ENCODE results near the gene NOL12.

The NOL12 gene

DNA sequence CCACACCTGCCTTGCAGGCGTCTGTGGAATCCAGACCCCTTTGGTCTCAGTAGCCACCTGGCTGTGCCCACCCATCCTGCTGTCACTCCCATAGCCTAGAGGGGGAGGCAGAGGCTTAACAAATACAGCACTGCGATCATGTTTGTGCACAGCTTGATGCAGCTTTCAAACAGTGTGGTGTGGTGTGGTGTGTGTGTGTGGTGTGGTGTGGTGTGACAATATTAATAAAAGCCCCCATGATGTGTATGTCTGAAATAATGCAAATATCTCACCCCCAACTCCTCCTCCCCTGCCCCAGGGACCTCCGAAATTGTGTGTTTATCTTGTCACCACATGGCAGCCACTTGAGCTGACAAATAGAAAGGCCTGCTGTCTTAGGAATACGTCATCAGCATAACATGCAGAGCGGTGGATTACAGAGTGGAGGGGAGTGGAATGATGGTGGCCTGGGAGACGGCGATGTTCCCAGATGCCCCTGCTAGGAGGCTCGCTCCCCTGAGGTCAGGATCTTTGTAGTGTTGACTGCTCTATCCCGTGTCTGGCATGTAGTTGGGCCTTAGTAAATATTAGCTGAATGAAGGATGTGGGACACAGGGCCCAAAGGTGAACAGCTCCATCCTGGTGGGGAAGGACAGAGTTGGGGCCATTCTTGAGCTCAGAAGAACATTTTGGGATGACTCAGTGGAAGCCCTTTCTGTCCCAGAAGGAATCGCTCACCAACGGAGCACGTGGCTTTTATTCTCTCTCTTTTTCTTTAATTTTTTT is 24.8 kb upstream of the NOL12 start:
- H3K4me1 ChIP-seq (ENCODE audit: control insufficient read depth, insufficient read depth, low read length), result peaks cover 28% of the 10 kb centered on the region
- H3K9me3 ChIP-seq (ENCODE audit: control insufficient read depth, low read length), result no peaks in the 10 kb centered on the region
- H3K36me3 ChIP-seq (ENCODE audit: control insufficient read depth, insufficient read depth, low read length, severe bottlenecking), result peaks cover 7% of the 10 kb centered on the region
- no peaks in the 10 kb centered on the region for H3K27me3 ChIP-seq (replicated peaks; ENCODE audit: control insufficient read depth, insufficient read depth, low read length)
- H3K9ac ChIP-seq (ENCODE audit: low read length), result peak overlapping the region; percentile 24
- H3K4me3 ChIP-seq (ENCODE audit: low read length), result no peak overlapping the region
- DNase-seq (ENCODE audit: low read depth), result peak; percentile 79

DNA sequence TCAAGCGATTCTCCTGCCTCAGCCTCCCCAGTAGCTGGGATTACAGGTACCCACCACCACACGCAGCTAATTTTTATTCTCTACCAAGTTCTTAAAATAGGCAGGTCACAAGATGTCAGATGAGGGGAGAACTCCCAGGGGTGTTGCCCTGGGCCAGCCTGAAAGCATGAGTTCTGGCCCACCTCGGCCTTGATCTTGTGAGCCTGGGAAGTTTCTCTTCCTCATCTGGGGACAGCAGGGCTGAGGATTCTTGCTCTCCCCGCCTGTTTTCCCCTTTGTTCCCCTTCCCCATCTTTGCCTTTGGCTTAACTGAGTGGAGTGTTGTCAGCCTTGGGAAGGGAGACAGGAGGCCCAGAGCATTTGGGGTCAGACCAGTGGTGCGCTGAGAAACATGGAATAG is 24.1 kb upstream of the NOL12 start:
- no peak for DNase-seq (ENCODE audit: low read depth)
- peaks cover 28% of the 10 kb centered on the region for H3K4me1 ChIP-seq (ENCODE audit: control insufficient read depth, insufficient read depth, low read length)
- no peaks in the 10 kb centered on the region for H3K27me3 ChIP-seq (replicated peaks; ENCODE audit: control insufficient read depth, insufficient read depth, low read length)
- no peak overlapping the region for H3K9ac ChIP-seq (ENCODE audit: low read length)
- peaks cover 13% of the 10 kb centered on the region for H3K36me3 ChIP-seq (ENCODE audit: control insufficient read depth, insufficient read depth, low read length, severe bottlenecking)
- H3K4me3 ChIP-seq (ENCODE audit: low read length), result no peak overlapping the region
- H3K9me3 ChIP-seq (ENCODE audit: control insufficient read depth, low read length), result no peaks in the 10 kb centered on the region

GRCh38 chr22:37663521-37664140 is 22.5 kb upstream of the NOL12 start:
- Histone ChIP-seq H3K4me3 (ENCODE audit: low read length) (no peak overlapping the region), H3K36me3 (ENCODE audit: control insufficient read depth, insufficient read depth, low read length, severe bottlenecking) (peaks cover 13% of the 10 kb centered on the region), H3K27me3 (replicated peaks; ENCODE audit: control insufficient read depth, insufficient read depth, low read length) (no peaks in the 10 kb centered on the region), H3K9me3 (ENCODE audit: control insufficient read depth, low read length) (no peaks in the 10 kb centered on the region), H3K4me1 (ENCODE audit: control insufficient read depth, insufficient read depth, low read length) (peaks cover 22% of the 10 kb centered on the region), H3K9ac (ENCODE audit: low read length) (no peak overlapping the region)
- no peak for DNase-seq (ENCODE audit: low read depth)

GRCh38 chr22:37664249-37665101 is 21.7 kb upstream of the NOL12 start:
- Histone ChIP-seq H3K4me1 (ENCODE audit: control insufficient read depth, insufficient read depth, low read length) (peaks cover 19% of the 10 kb centered on the region), H3K9ac (ENCODE audit: low read length) (no peak overlapping the region), H3K27me3 (replicated peaks; ENCODE audit: control insufficient read depth, insufficient read depth, low read length) (no peaks in the 10 kb centered on the region), H3K4me3 (ENCODE audit: low read length) (no peak overlapping the region), H3K36me3 (ENCODE audit: control insufficient read depth, insufficient read depth, low read length, severe bottlenecking) (peaks cover 13% of the 10 kb centered on the region), H3K9me3 (ENCODE audit: control insufficient read depth, low read length) (no peaks in the 10 kb centered on the region)
- no peak for DNase-seq (ENCODE audit: low read depth)

DNA sequence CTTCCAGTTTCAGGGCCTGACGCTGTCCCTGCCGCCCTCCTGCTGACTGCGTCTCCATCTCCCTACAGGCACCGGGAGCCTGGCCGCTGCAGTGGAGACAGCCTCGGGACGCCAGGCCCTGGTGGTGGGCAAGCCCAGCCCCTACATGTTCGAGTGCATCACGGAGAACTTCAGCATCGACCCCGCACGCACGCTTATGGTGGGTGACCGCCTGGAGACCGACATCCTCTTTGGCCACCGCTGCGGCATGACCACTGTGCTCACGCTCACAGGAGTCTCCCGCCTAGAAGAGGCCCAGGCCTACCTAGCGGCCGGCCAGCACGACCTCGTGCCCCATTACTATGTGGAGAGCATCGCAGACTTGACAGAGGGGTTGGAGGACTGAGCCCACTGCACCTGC is 20.7 kb upstream of the NOL12 start:
- DNase-seq (ENCODE audit: low read depth), result no peak
- Histone ChIP-seq H3K36me3 (ENCODE audit: control insufficient read depth, insufficient read depth, low read length, severe bottlenecking) (peaks cover 13% of the 10 kb centered on the region), H3K27me3 (replicated peaks; ENCODE audit: control insufficient read depth, insufficient read depth, low read length) (no peaks in the 10 kb centered on the region)

GRCh38 chr22:37669586-37669985 is 16.6 kb upstream of the NOL12 start:
- peaks cover 13% of the 10 kb centered on the region for H3K36me3 ChIP-seq (ENCODE audit: control insufficient read depth, insufficient read depth, low read length, severe bottlenecking)
- no peaks in the 10 kb centered on the region for H3K9me3 ChIP-seq (ENCODE audit: control insufficient read depth, low read length)
- peak; percentile 84 for DNase-seq (ENCODE audit: low read depth)
- H3K4me1 ChIP-seq (ENCODE audit: control insufficient read depth, insufficient read depth, low read length), result peaks cover 9% of the 10 kb centered on the region
- no peak overlapping the region for H3K4me3 ChIP-seq (ENCODE audit: low read length)
- no peaks in the 10 kb centered on the region for H3K27me3 ChIP-seq (replicated peaks; ENCODE audit: control insufficient read depth, insufficient read depth, low read length)
- no peak overlapping the region for H3K9ac ChIP-seq (ENCODE audit: low read length)

More for the DNA sequence above, 20.7 kb upstream of the NOL12 start:
- H3K4me1 ChIP-seq (ENCODE audit: control insufficient read depth, insufficient read depth, low read length), result peaks cover 11% of the 10 kb centered on the region
- H3K9ac ChIP-seq (ENCODE audit: low read length), result no peak overlapping the region
- no peak overlapping the region for H3K4me3 ChIP-seq (ENCODE audit: low read length)
- H3K9me3 ChIP-seq (ENCODE audit: control insufficient read depth, low read length), result no peaks in the 10 kb centered on the region

GRCh38 chr22:37672206-37672919 is 13.8 kb upstream of the NOL12 start:
- Histone ChIP-seq H3K9me3 (ENCODE audit: control insufficient read depth, low read length) (no peaks in the 10 kb centered on the region), H3K36me3 (ENCODE audit: control insufficient read depth, insufficient read depth, low read length, severe bottlenecking) (peaks cover 1% of the 10 kb centered on the region), H3K4me1 (ENCODE audit: control insufficient read depth, insufficient read depth, low read length) (peaks cover 6% of the 10 kb centered on the region), H3K4me3 (ENCODE audit: low read length) (no peak overlapping the region), H3K9ac (ENCODE audit: low read length) (no peak overlapping the region), H3K27me3 (replicated peaks; ENCODE audit: control insufficient read depth, insufficient read depth, low read length) (no peaks in the 10 kb centered on the region)
- DNase-seq (ENCODE audit: low read depth), result no peak

DNA sequence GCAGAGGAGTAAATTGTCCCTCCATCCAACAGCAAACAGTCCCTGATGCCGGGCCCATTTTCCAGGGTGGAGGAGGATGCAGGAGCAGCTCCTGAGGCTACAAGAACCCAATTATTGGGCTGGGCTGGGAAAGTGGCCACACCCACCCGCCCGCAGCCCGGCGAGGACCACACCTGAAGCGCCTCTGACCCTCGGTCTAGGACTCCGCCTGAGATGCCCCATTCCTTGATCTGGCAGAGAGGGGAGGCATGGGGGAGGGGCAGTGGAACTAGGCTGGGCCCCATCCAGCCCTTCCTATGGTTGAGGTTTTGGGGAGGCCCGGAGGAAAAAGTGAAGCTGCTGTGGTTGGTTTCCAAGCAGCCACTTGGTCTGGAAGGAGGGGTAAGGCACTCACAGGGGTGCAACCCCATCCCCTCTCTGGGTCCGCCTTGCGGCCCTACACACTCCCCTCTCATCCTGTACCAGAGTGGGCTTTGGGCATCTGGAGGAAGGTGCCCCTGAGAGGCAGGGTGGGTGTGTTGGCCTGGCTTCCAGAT is 13.2 kb upstream of the NOL12 start:
- H3K4me3 ChIP-seq (ENCODE audit: low read length), result no peak overlapping the region
- peaks cover 6% of the 10 kb centered on the region for H3K36me3 ChIP-seq (ENCODE audit: control insufficient read depth, insufficient read depth, low read length, severe bottlenecking)
- no peak overlapping the region for H3K9ac ChIP-seq (ENCODE audit: low read length)
- no peaks in the 10 kb centered on the region for H3K27me3 ChIP-seq (replicated peaks; ENCODE audit: control insufficient read depth, insufficient read depth, low read length)
- no peak for DNase-seq (ENCODE audit: low read depth)
- H3K4me1 ChIP-seq (ENCODE audit: control insufficient read depth, insufficient read depth, low read length), result peaks cover 11% of the 10 kb centered on the region
- H3K9me3 ChIP-seq (ENCODE audit: control insufficient read depth, low read length), result no peaks in the 10 kb centered on the region

GRCh38 chr22:37674248-37674647 is 11.9 kb upstream of the NOL12 start:
- Histone ChIP-seq H3K9ac (ENCODE audit: low read length) (peak overlapping the region; percentile 84), H3K4me3 (ENCODE audit: low read length) (no peak overlapping the region), H3K4me1 (ENCODE audit: control insufficient read depth, insufficient read depth, low read length) (peaks cover 16% of the 10 kb centered on the region), H3K27me3 (replicated peaks; ENCODE audit: control insufficient read depth, insufficient read depth, low read length) (no peaks in the 10 kb centered on the region), H3K9me3 (ENCODE audit: control insufficient read depth, low read length) (no peaks in the 10 kb centered on the region), H3K36me3 (ENCODE audit: control insufficient read depth, insufficient read depth, low read length, severe bottlenecking) (peaks cover 14% of the 10 kb centered on the region)
- no peak for DNase-seq (ENCODE audit: low read depth)

GRCh38 chr22:37674951-37675929 is 10.9 kb upstream of the NOL12 start, which contains the start of gene LGALS1:
Gene LGALS1 (plus strand): TSS chr22:37675636. CDS start chr22:37675703, 67 bp downstream.
- H3K4me3 ChIP-seq (ENCODE audit: low read length), result peak within 1 kb of the TSS; percentile 95
- H3K9me3 ChIP-seq (ENCODE audit: control insufficient read depth, low read length), result no peaks in the 10 kb centered on the region
- peaks cover 24% of the 10 kb centered on the region for H3K36me3 ChIP-seq (ENCODE audit: control insufficient read depth, insufficient read depth, low read length, severe bottlenecking)
- H3K4me1 ChIP-seq (ENCODE audit: control insufficient read depth, insufficient read depth, low read length), result peaks cover 20% of the 10 kb centered on the region
- peak within 1 kb of the TSS; percentile 98 for H3K9ac ChIP-seq (ENCODE audit: low read length)
- no peaks in the 10 kb centered on the region for H3K27me3 ChIP-seq (replicated peaks; ENCODE audit: control insufficient read depth, insufficient read depth, low read length)
- peak; percentile 99 for DNase-seq (ENCODE audit: low read depth)

All from adipocyte (in vitro differentiated cells).